Tibial nerve (tissue), 4 donors: ENCODE measurements around the gene IGF1R.

Experiments used
- CTCF ChIP-seq, 5 experiments: fragments of 200-600 bp in 3 of 5; fragments of 450-650 bp in 2 of 5; sonication (generic) in 3 of 5; IDR thresholded peaks; one replicate each; pipeline ENCODE4 v1.5.1; 2016 to 2019; ENCODE audit warnings: antibody characterized with exemption in 5 of 5, mild to moderate bottlenecking in 3 of 5, moderate library complexity in 2 of 5
- EP300 ChIP-seq, 2 donors: sonication (generic); formaldehyde crosslinking; IDR thresholded peaks; one replicate each; pipeline ENCODE4 v1.6.1; 2017; ENCODE audit warnings: antibody characterized with exemption in 2 of 2, mild to moderate bottlenecking in 1 of 2
- POLR2A ChIP-seq, 2 donors: fragments of 450-650 bp; IDR thresholded peaks; one replicate each; pipeline ENCODE4 v1.6.1; 2017; ENCODE audit warnings: antibody characterized with exemption in 2 of 2, mild to moderate bottlenecking in 2 of 2, moderate library complexity in 2 of 2

- TF ChIP-seq CTCF (IDR thresholded peaks at IDR 0.05) (no peak), POLR2A (IDR thresholded peaks at IDR 0.05) (no peak), EP300 (IDR thresholded peaks at IDR 0.05) (no peak)
Measured at GRCh38 chr15:98927996-98928395, 279.7 kb downstream of the IGF1R start.
